ENCODE results near the gene RFTN2.
"Not testable (repeated sequence)": the region's sequence is repeated elsewhere in the genome, so short reads cannot be mapped to it uniquely, and the experiment has no call there.

The RFTN2 gene

DNA sequence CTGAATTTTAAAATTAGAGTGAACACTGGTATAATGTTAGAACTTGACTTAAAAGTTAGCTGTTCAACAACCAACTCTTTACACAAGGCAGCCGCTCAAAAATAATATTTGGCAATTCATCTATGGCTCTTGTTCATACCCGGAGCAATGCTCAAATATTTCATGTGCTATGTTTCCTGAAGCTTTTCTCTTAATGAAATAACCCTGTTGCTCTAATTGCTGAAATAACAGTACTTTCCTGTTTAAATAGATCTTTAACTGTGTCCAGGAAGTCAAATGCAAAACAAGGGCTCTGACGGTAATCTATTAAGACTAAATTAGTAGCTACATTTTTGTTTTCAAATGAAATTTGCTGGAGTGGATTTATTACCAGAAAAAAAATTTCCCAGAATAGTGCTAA lies 33.7 kb downstream of the RFTN2 start:
- no peaks in the 10 kb centered on the region for H3K36me3 ChIP-seq (ENCODE audit: insufficient read depth, low read length)
- H3K9me3 ChIP-seq (ENCODE audit: low read length), result no peaks in the 10 kb centered on the region
- no peaks in the 10 kb centered on the region for H4K20me1 ChIP-seq (ENCODE audit: insufficient read depth, low read length)
- H3K4me1 ChIP-seq (ENCODE audit: insufficient read depth, low read length, severe bottlenecking), result no peaks in the 10 kb centered on the region
- H3K79me2 ChIP-seq (ENCODE audit: insufficient read depth, low read length), result no peaks in the 10 kb centered on the region
- no peaks in the 10 kb centered on the region for H3F3A ChIP-seq (ENCODE audit: insufficient read depth, low read length)
- H3K4me2 ChIP-seq (ENCODE audit: low read length), result no peak overlapping the region
- H3K9me2 ChIP-seq (ENCODE audit: low read depth, low read length), result no peaks in the 10 kb centered on the region
- no peak overlapping the region for H3K4me3 ChIP-seq (ENCODE audit: low read depth, low read length, poor library complexity, severe bottlenecking)
- TF ChIP-seq CTCF (IDR thresholded peaks at IDR 0.05; ENCODE audit: low read length), result no peak
- no peak for TF ChIP-seq EZH2 (IDR thresholded peaks at IDR 0.05; ENCODE audit: borderline replicate concordance, low read length)
- H3K27me3 ChIP-seq (ENCODE audit: insufficient read depth, low read length), result no peaks in the 10 kb centered on the region
- H3K27ac ChIP-seq (ENCODE audit: low read depth, low read length, poor library complexity, severe bottlenecking), result no peak overlapping the region
- H2AFZ ChIP-seq (ENCODE audit: low read length), result no peak overlapping the region
- H3K9ac ChIP-seq (ENCODE audit: low read length), result no peak overlapping the region

GRCh38 chr2:197640571-197641122 lies 34.7 kb downstream of the RFTN2 start:
- not testable (repeated sequence) for H2AFZ ChIP-seq (ENCODE audit: low read length); H3K36me3 ChIP-seq (ENCODE audit: insufficient read depth, low read length); H3F3A ChIP-seq (ENCODE audit: insufficient read depth, low read length); H3K9me2 ChIP-seq (ENCODE audit: low read depth, low read length); H3K27ac ChIP-seq (ENCODE audit: low read depth, low read length, poor library complexity, severe bottlenecking); H3K4me2 ChIP-seq (ENCODE audit: low read length); H3K4me1 ChIP-seq (ENCODE audit: insufficient read depth, low read length, severe bottlenecking); H3K9ac ChIP-seq (ENCODE audit: low read length); H4K20me1 ChIP-seq (ENCODE audit: insufficient read depth, low read length); H3K27me3 ChIP-seq (ENCODE audit: insufficient read depth, low read length); H3K4me3 ChIP-seq (ENCODE audit: low read depth, low read length, poor library complexity, severe bottlenecking); H3K79me2 ChIP-seq (ENCODE audit: insufficient read depth, low read length); H3K9me3 ChIP-seq (ENCODE audit: low read length)

DNA sequence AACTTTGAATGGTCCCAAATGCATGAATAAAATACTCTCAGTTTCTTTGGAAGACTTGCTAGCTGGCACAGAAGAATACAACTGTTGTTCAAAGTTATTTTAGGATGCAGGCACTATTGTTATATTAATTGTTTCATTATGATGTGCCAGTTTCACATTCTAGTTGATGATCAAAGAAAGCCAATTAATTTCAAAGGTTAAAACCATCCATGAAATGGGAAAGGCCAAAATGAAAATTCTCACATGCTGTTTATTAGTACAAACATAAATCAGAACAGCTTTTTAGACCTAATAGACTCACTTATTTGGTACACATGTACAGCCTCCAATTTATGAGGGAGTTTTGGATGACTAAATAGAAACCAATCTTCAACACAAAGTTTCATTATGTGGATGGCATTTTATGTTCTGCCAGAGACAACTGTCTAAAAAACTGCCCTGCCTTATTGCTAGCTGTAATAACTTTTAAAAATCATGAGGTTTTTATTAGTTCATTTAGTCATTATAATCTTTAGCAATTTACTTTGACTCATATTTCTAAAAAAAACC lies 42.2 kb downstream of the RFTN2 start:
- Histone ChIP-seq H3K4me2 (ENCODE audit: low read length) (no peak overlapping the region), H3K27me3 (ENCODE audit: insufficient read depth, low read length) (no peaks in the 10 kb centered on the region), H3K9me2 (ENCODE audit: low read depth, low read length) (no peaks in the 10 kb centered on the region), H3K4me1 (ENCODE audit: insufficient read depth, low read length, severe bottlenecking) (no peaks in the 10 kb centered on the region), H4K20me1 (ENCODE audit: insufficient read depth, low read length) (no peaks in the 10 kb centered on the region), H3K4me3 (ENCODE audit: low read depth, low read length, poor library complexity, severe bottlenecking) (no peak overlapping the region), H3K79me2 (ENCODE audit: insufficient read depth, low read length) (no peaks in the 10 kb centered on the region), H3K27ac (ENCODE audit: low read depth, low read length, poor library complexity, severe bottlenecking) (no peak overlapping the region), H3F3A (ENCODE audit: insufficient read depth, low read length) (no peaks in the 10 kb centered on the region), H3K9ac (ENCODE audit: low read length) (no peak overlapping the region), H3K36me3 (ENCODE audit: insufficient read depth, low read length) (no peaks in the 10 kb centered on the region), H2AFZ (ENCODE audit: low read length) (no peak overlapping the region), H3K9me3 (ENCODE audit: low read length) (0 out of 2 replicates have a peak, but pooled peaks cover 2% of the 10 kb centered on the region)
- no peak for TF ChIP-seq EZH2 (IDR thresholded peaks at IDR 0.05; ENCODE audit: borderline replicate concordance, low read length)
- TF ChIP-seq CTCF (IDR thresholded peaks at IDR 0.05; ENCODE audit: low read length), result no peak

- Histone ChIP-seq H3K4me1 (ENCODE audit: insufficient read depth, low read length, severe bottlenecking) (no peaks in the 10 kb centered on the region), H3K9me2 (ENCODE audit: low read depth, low read length) (no peaks in the 10 kb centered on the region), H2AFZ (ENCODE audit: low read length) (no peak overlapping the region), H3K79me2 (ENCODE audit: insufficient read depth, low read length) (no peaks in the 10 kb centered on the region), H3K36me3 (ENCODE audit: insufficient read depth, low read length) (no peaks in the 10 kb centered on the region), H3K4me2 (ENCODE audit: low read length) (no peak overlapping the region), H3K9me3 (ENCODE audit: low read length) (0 out of 2 replicates have a peak, but pooled peaks cover 2% of the 10 kb centered on the region), H4K20me1 (ENCODE audit: insufficient read depth, low read length) (no peaks in the 10 kb centered on the region), H3F3A (ENCODE audit: insufficient read depth, low read length) (no peaks in the 10 kb centered on the region), H3K27me3 (ENCODE audit: insufficient read depth, low read length) (no peaks in the 10 kb centered on the region), H3K9ac (ENCODE audit: low read length) (no peak overlapping the region), H3K4me3 (ENCODE audit: low read depth, low read length, poor library complexity, severe bottlenecking) (no peak overlapping the region), H3K27ac (ENCODE audit: low read depth, low read length, poor library complexity, severe bottlenecking) (no peak overlapping the region)
- TF ChIP-seq EZH2 (IDR thresholded peaks at IDR 0.05; ENCODE audit: borderline replicate concordance, low read length) (no peak), CTCF (IDR thresholded peaks at IDR 0.05; ENCODE audit: low read length) (no peak)
Observed at GRCh38 chr2:197628043-197628500, 47.3 kb downstream of the RFTN2 start.
